GM23248 (cell line): ENCODE data around the gene ACACA.

Experiments
- EZH2 ChIP-seq: fragments of 200-600 bp; sonication (generic); IDR thresholded peaks from 2 replicates; pipeline ENCODE4 v1.6.1; 2018; ENCODE audit warnings: antibody characterized with exemption, mild to moderate bottlenecking; ENCODE audit not compliant: insufficient read depth, poor library complexity, severe bottlenecking
- EZH2phosphoT487 ChIP-seq: fragments of 200-600 bp; sonication (generic); IDR thresholded peaks from 2 replicates; pipeline ENCODE4 v1.6.1; 2018; ENCODE audit warnings: antibody characterized with exemption, moderate library complexity, mild to moderate bottlenecking, low read depth; ENCODE audit not compliant: insufficient read depth

DNA sequence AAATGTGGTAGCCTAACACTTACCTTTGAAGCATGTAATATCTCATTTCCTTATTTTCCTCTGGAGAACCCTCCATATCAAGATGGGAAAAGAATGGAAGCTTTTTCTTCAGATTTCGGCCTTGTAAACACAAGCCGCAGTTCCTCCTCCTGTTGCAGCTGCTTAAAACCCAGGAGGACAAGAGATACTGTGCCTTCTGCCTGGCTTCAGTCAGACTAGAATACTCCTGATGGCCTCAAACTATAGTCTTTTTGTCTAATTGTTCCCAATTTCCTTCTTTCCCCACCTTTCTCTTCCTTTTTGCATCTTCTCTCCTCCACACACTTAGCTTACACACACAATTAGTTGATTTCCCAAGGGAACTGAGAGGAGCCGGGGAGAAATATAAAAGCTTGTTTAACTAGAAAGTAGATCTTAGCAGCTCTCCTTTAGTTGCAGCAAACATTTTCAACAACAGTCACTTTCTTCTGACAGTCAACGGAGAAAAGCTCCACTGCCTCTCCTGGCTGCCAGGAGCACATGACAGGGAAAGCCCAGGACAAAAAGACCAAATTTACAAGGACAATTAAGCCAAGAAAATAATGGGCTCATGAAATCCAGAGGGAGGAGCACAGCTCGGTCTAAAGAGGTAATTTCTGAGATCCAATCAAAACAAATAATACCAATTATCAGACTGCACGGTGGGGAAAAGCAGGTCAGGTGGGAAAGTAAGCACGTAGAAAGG is 107.2 kb downstream of the ACACA start:
- no peak for TF ChIP-seq EZH2
- TF ChIP-seq EZH2phosphoT487: no peak
